K562 (cell line): Measurements from ENCODE around the gene LRTM1. TPM values are rescaled to one million over a fixed set of nuclear protein-coding genes. Genes with fewer than 3 reads are reported as not detected.

ENCODE experiments used
- ATAC-seq: fragments of 200-7000 bp; cut with Tn5 transposase; 3 replicates; pipeline ENCODE4 v1.9.1; 2020; ENCODE audit warnings: moderate library complexity
- BruUV-seq: library from RNA; stranded (reverse); fragments of 400-500 nt; replicated peaks from 2 replicates; lab custom pipeline; 2021; lab: Mats Ljungman, UMichigan
- CTCF ChIA-PET: fragments of 300-600 bp; formaldehyde crosslinking; extraction: SDS; loops from one replicate; lab custom pipeline; 2021; ENCODE audit warnings: low intra/inter-chr PET ratio; lab: Yijun Ruan, JAX
- POLR2A ChIA-PET: fragments of 300-600, 350-650 bp; sonication (Branson Sonifier 250); formaldehyde crosslinking; extraction: SDS; loops from one replicate; lab custom pipeline; 2021; ENCODE audit warnings: antibody characterized with exemption, inconsistent platforms; lab: Yijun Ruan, JAX
- DNase-seq, 4 experiments: peaks; one replicate each; pipeline versions ENCODE4 v3.0.0 to v3.0.0-alpha.2; 2011 to 2018; ENCODE audit warnings: low spot score in 3 of 4, mixed read lengths in 3 of 4; ENCODE audit errors: extremely low read depth in 1 of 4
- FAIRE-seq: peaks from 2 replicates; lab custom pipeline; 2011; peaks lifted over from hg19 to GRCh38; lab: Jason Lieb, UNC
- H2AFZ ChIP-seq: 2 replicates; pipeline ENCODE4 v1.6.0; 2011; ENCODE audit warnings: low read depth, low read length, control low read depth, inconsistent platforms
- H3K27ac ChIP-seq: fragments of 200-600 bp; 3 replicates; pipeline ENCODE4 v1.8.0; 2011; ENCODE audit warnings: low read depth, mild to moderate bottlenecking, control low read depth, inconsistent platforms, low read length, moderate library complexity, mixed read lengths; ENCODE audit errors: extremely low read depth
- H3K27me3 ChIP-seq, 2 experiments: fragments of 300-600 bp in 1 of 2; 2 replicates in 1 of 2; 3 replicates in 1 of 2; pipeline versions ENCODE4 v1.6.0 to v1.8.0; 2011; ENCODE audit warnings: inconsistent platforms in 2 of 2, low read length in 2 of 2, mild to moderate bottlenecking in 1 of 2, mixed read lengths in 1 of 2, moderate library complexity in 1 of 2; ENCODE audit not compliant: control insufficient read depth in 2 of 2, insufficient read depth in 2 of 2
- H3K36me3 ChIP-seq: fragments of 300-600 bp; 3 replicates; pipeline ENCODE4 v1.8.0; 2011; ENCODE audit warnings: mild to moderate bottlenecking, low read length, inconsistent platforms; ENCODE audit not compliant: control insufficient read depth, insufficient read depth
- H3K4me1 ChIP-seq, 2 experiments: fragments of 200-600 bp in 1 of 2; replicated peaks in 1 of 2; 2 replicates in 1 of 2; 3 replicates in 1 of 2; pipeline versions ENCODE4 v1.5.1 to v1.8.0; 2011; ENCODE audit warnings: inconsistent platforms in 2 of 2, low read length in 2 of 2, mild to moderate bottlenecking in 1 of 2, mixed read lengths in 1 of 2, moderate library complexity in 1 of 2; ENCODE audit not compliant: control insufficient read depth in 2 of 2, insufficient read depth in 2 of 2
- H3K4me2 ChIP-seq: 2 replicates; pipeline ENCODE4 v1.6.1; 2011; ENCODE audit warnings: low read length, control low read depth, inconsistent platforms, mixed read lengths; ENCODE audit not compliant: insufficient read depth
- H3K4me3 ChIP-seq: fragments of 200-600 bp; sonication (generic), shearing (Covaris generic); 2 replicates; pipeline ENCODE4 v1.5.1; 2016; ENCODE audit warnings: control low read depth, inconsistent platforms
- H3K79me2 ChIP-seq: fragments of 200-600 bp; 3 replicates; pipeline ENCODE4 v1.8.0; 2011; ENCODE audit warnings: low read length, inconsistent platforms; ENCODE audit not compliant: control insufficient read depth, insufficient read depth
- H3K9ac ChIP-seq, 2 experiments: 2 replicates each; pipeline versions ENCODE4 v1.6.0 to v1.6.1; 2011; ENCODE audit warnings: low read depth in 2 of 2, low read length in 2 of 2, control low read depth in 1 of 2, inconsistent platforms in 1 of 2, mild to moderate bottlenecking in 1 of 2, mixed read lengths in 1 of 2; ENCODE audit not compliant: insufficient read depth in 1 of 2
- H3K9me1 ChIP-seq: one replicate; pipeline ENCODE4 v1.6.0; 2011; ENCODE audit warnings: inconsistent platforms, mild to moderate bottlenecking, low read length, moderate library complexity; ENCODE audit not compliant: control insufficient read depth, insufficient read depth
- H3K9me3 ChIP-seq: replicated peaks from 2 replicates; pipeline ENCODE4 v1.5.1; 2011; ENCODE audit warnings: low read depth, low read length, inconsistent platforms; ENCODE audit not compliant: control insufficient read depth, insufficient read depth
- H4K20me1 ChIP-seq: replicated peaks from 2 replicates; pipeline ENCODE4 v1.6.1; 2011; ENCODE audit warnings: low read length, inconsistent platforms, mixed read lengths; ENCODE audit not compliant: control insufficient read depth, insufficient read depth
- ARID3A ChIP-seq: IDR thresholded peaks from 2 replicates; pipeline ENCODE4 v1.6.1; 2012; ENCODE audit warnings: low read depth, low read length, improper control_type of control experiment, borderline replicate concordance
- ATF1 ChIP-seq, 2 experiments: fragments of 450-650 bp in 1 of 2; IDR thresholded peaks; 2 replicates each; pipeline ENCODE4 v1.6.1; 2016; ENCODE audit warnings: missing compliant biosample characterization in 1 of 2, missing genetic modification characterization in 1 of 2
- DIDO1 ChIP-seq: fragments of 450-650 bp; IDR thresholded peaks from 2 replicates; pipeline ENCODE4 v1.6.1; 2016; ENCODE audit warnings: low read depth, missing biosample characterization, missing genetic modification characterization
- ESRRB ChIP-seq: fragments of 250-450 bp; sonication (Bioruptor Pico); IDR thresholded peaks from 2 replicates; pipeline ENCODE4 v1.5.0; 2020; ENCODE audit warnings: mild to moderate bottlenecking, moderate library complexity, borderline replicate concordance
- ILF3 ChIP-seq: fragments of 450-650 bp; IDR thresholded peaks from 2 replicates; pipeline ENCODE4 v1.6.1; 2018; ENCODE audit warnings: antibody characterized with exemption, mild to moderate bottlenecking, moderate library complexity, borderline replicate concordance
- NR2C1 ChIP-seq, 2 experiments: fragments of 450-650 bp; IDR thresholded peaks; 2 replicates each; pipeline ENCODE4 v1.6.1; 2017; ENCODE audit warnings: mild to moderate bottlenecking in 2 of 2, antibody characterized with exemption in 1 of 2, inconsistent platforms in 1 of 2, missing compliant biosample characterization in 1 of 2, missing genetic modification characterization in 1 of 2
- SIRT6 ChIP-seq: IDR thresholded peaks from one replicate; pipeline ENCODE4 v1.6.1; 2012; ENCODE audit warnings: low read depth, mild to moderate bottlenecking, control low read depth, inconsistent platforms, low read length, moderate library complexity
- TEAD1 ChIP-seq, 2 experiments: fragments of 450-650 bp in 1 of 2; sonication (generic) in 1 of 2; formaldehyde crosslinking; IDR thresholded peaks; 2 replicates each; pipeline versions ENCODE4 v1.4.0 to v1.8.0; 2020 to 2022; ENCODE audit warnings: mild to moderate bottlenecking in 2 of 2, missing genetic modification reagents in 1 of 2
- TEAD2 ChIP-seq: fragments of 450-650 bp; IDR thresholded peaks from 2 replicates; pipeline ENCODE4 v1.6.1; 2016; ENCODE audit warnings: missing genetic modification characterization, control low read depth, missing compliant biosample characterization
- TSHZ1 ChIP-seq: fragments of 250-450 bp; sonication (Bioruptor Pico); IDR thresholded peaks from 2 replicates; pipeline ENCODE4 v1.4.0; 2020; ENCODE audit warnings: mild to moderate bottlenecking, moderate library complexity
- USF1 ChIP-seq: sonication (generic); formaldehyde crosslinking; IDR thresholded peaks from 2 replicates; pipeline ENCODE4 v1.9.0; 2022; ENCODE audit warnings: mild to moderate bottlenecking, missing genetic modification reagents
- ZNF165 ChIP-seq: fragments of 250-450 bp; sonication (Bioruptor Pico); IDR thresholded peaks from 2 replicates; pipeline ENCODE4 v1.4.0; 2020; ENCODE audit warnings: borderline replicate concordance
- ZNF717 ChIP-seq: fragments of 250-450 bp; sonication (Bioruptor Pico); IDR thresholded peaks from 2 replicates; pipeline ENCODE4 v1.5.0; 2021
- ZSCAN32 ChIP-seq: fragments of 450-650 bp; formaldehyde crosslinking; IDR thresholded peaks from 2 replicates; pipeline ENCODE4 v1.4.0; 2020; ENCODE audit warnings: mild to moderate bottlenecking, moderate library complexity
- WGBS: fragments of 100-300 bp; shearing (Covaris generic); methylation state at CpG from one replicate; pipeline ENCODE4 v1.1.6; 2016; ENCODE audit warnings: low coverage, mixed read lengths; ENCODE audit not compliant: insufficient coverage; ENCODE audit errors: missing lambda C conversion rate; 5-methylcytosine and 5-hydroxymethylcytosine counted together
- in situ Hi-C: fragments of 300-500 bp; cut with MboI; formaldehyde crosslinking; loops from 4 replicates; pipeline ENCODE4 v1.15.0; 2018; ENCODE audit warnings: inconsistent platforms, mixed read lengths
- intact Hi-C: fragments of 100-400 bp; cut with micrococcal nuclease; formaldehyde crosslinking; loops from 2 replicates; pipeline ENCODE4 v1.14.2; 2022
- polyA plus RNA-seq, 8 experiments: library from polyadenylated mRNA; depleted of rRNA in 4 of 8; stranded (reverse) in 5 of 8; unstranded in 3 of 8; fragments of >200 nt; fragmentation: Nextera tagmentation in 2 of 8; fragmentation: Illumina TruSeq in 1 of 8; extraction: Ambion mirVana in 2 of 8; extraction: Trizol in 1 of 8; gene quantifications; 2 replicates each; pipeline versions ENCODE4 v1.2.1 to v1.2.3, GENCODE V29; 2011 to 2014; ENCODE audit warnings: inconsistent platforms in 1 of 8, missing spikeins in 1 of 8
- total RNA-seq, 7 experiments: library from RNA; depleted of rRNA in 6 of 7; stranded (reverse); fragments of >200 nt in 6 of 7; fragmentation: Illumina TruSeq in 2 of 7; extraction: Trizol in 2 of 7; gene quantifications; 2 replicates each; pipeline versions ENCODE4 v1.2.1 to v1.2.3, GENCODE V29; 2011 to 2021; ENCODE audit warnings: low replicate concordance in 1 of 7

LRTM1 gene
- total and polyA plus RNA-seq, 9 of the 15 experiments (the other 6 are each of a cell fraction or from before 2014, with no cell fraction given), result not detected

GRCh38 chr3:54955941-54956340, 28.1 kb upstream of the LRTM1 start (continued):
- TF ChIP-seq TSHZ1 (CRISPR knock-in tag) (no peak), ESRRB (no peak), TEAD1 (CRISPR knock-in tag; IDR thresholded peaks at IDR 0.05) (no peak)

GRCh38 chr3:54955496-54955895, 27.6 kb upstream of the LRTM1 start:
- no peak overlapping the region for H3K9ac ChIP-seq
- intact Hi-C loops, result no loop called here
- H3K9me3 ChIP-seq, result no peaks in the 10 kb centered on the region
- TF ChIP-seq ILF3, result no peak
- TF ChIP-seq USF1 (CRISPR knock-in tag), result no peak
- TF ChIP-seq ATF1 (CRISPR knock-in tag; IDR thresholded peaks at IDR 0.05), result no peak
- TF ChIP-seq ATF1 (tag; IDR thresholded peaks at IDR 0.05), result no peak
- no peak for TF ChIP-seq TEAD2 (tag)
- no peak for TF ChIP-seq ZNF717 (CRISPR knock-in tag)
- no peak for TF ChIP-seq ZSCAN32 (CRISPR knock-in tag)
- no peak for TF ChIP-seq DIDO1 (tag)
- no peak for TF ChIP-seq ARID3A
- no peak for TF ChIP-seq SIRT6
- no peak for TF ChIP-seq ZNF165 (CRISPR knock-in tag)
- TF ChIP-seq NR2C1 (IDR thresholded peaks at IDR 0.05), result no peak
- no peak for TF ChIP-seq NR2C1 (tag; IDR thresholded peaks at IDR 0.05)
- no peak overlapping the region for H2AFZ ChIP-seq
- no peaks in the 10 kb centered on the region for H3K36me3 ChIP-seq
- no peaks in the 10 kb centered on the region; a peak in 1 of 5 replicates for H3K4me1 ChIP-seq
- in situ Hi-C loops, result no loop called here
- H3K4me3 ChIP-seq, result no peak overlapping the region
- ATAC-seq, result no peak
- no TSS peak for BruUV-seq
- POLR2A ChIA-PET, result no interaction called here
- no peak for FAIRE-seq
- 11% methylated on average over 3 of the region's 3 CpGs for WGBS
- H3K9me1 ChIP-seq, result no peaks in the 10 kb centered on the region
- CTCF ChIA-PET, result no interaction called here
- H3K4me2 ChIP-seq, result no peak overlapping the region
- H3K27ac ChIP-seq, result no peak overlapping the region
- H3K79me2 ChIP-seq, result no peaks in the 10 kb centered on the region
- no peaks in the 10 kb centered on the region for H4K20me1 ChIP-seq
- no peaks in the 10 kb centered on the region for H3K27me3 ChIP-seq
- no peak for DNase-seq
